Right lobe of liver (tissue), 4 donors: ENCODE measurements around the gene DMKN.

Source experiments
- POLR2A ChIP-seq: fragments of 450-650 bp; IDR thresholded peaks from one replicate; pipeline ENCODE4 v1.6.1; 2017; ENCODE audit warnings: antibody characterized with exemption, mild to moderate bottlenecking
- TF ChIP-seq, protein P1 (sequence below), 4 donors: fragments of 200-600 bp in 3 of 4; fragments of 450-650 bp in 1 of 4; IDR thresholded peaks; one replicate each; pipeline versions ENCODE4 v1.5.1 to v1.8.0; 2016 to 2022; ENCODE audit warnings: antibody characterized with exemption in 4 of 4, mild to moderate bottlenecking in 2 of 4
- donor health status: DM: no; HTN: no; CAD: no.
- donor health status: DM: no; HTN: no; CAD: no.
- donor health status: DM: no; HTN: yes; CAD: no.

GRCh38 chr19:35519291-35519690, 5.8 kb upstream of the DMKN start:
- TF ChIP-seq, protein P1, sequence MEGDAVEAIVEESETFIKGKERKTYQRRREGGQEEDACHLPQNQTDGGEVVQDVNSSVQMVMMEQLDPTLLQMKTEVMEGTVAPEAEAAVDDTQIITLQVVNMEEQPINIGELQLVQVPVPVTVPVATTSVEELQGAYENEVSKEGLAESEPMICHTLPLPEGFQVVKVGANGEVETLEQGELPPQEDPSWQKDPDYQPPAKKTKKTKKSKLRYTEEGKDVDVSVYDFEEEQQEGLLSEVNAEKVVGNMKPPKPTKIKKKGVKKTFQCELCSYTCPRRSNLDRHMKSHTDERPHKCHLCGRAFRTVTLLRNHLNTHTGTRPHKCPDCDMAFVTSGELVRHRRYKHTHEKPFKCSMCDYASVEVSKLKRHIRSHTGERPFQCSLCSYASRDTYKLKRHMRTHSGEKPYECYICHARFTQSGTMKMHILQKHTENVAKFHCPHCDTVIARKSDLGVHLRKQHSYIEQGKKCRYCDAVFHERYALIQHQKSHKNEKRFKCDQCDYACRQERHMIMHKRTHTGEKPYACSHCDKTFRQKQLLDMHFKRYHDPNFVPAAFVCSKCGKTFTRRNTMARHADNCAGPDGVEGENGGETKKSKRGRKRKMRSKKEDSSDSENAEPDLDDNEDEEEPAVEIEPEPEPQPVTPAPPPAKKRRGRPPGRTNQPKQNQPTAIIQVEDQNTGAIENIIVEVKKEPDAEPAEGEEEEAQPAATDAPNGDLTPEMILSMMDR (IDR thresholded peaks at IDR 0.05): no peak
- no peak for TF ChIP-seq POLR2A
